Embryonic facial prominence (tissue), 1 donor: ENCODE measurements around the gene TRIM16.
"Not testable (repeated sequence)": the region's sequence is repeated elsewhere in the genome, so short reads cannot be mapped to it uniquely, and the experiment has no call there.

ENCODE experiments used
- DNase-seq: peaks from one replicate; pipeline ENCODE4 v3.0.0-alpha.2; 2016; ENCODE audit errors: extremely low spot score

Gene TRIM16

DNA sequence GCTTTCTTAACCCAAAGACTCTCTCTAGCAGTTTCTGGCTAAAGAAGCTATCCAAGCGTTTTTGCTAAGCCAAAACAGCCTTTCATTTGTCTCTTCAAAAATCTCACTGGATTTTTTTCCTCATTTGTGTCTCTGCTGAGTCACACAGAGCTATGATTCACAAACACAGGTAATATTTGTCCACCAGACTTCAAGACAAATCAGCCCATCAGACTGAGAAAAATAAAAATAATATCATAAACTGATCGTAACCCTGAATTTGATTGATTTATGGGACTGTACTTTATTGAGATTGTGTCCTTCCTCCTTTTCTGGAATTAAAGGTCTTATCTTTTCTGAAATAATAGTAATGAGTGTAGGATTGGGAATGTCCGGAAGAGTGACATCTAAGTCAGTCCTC lies 25.8 kb downstream of the TRIM16 start:
- no peak for DNase-seq

DNA sequence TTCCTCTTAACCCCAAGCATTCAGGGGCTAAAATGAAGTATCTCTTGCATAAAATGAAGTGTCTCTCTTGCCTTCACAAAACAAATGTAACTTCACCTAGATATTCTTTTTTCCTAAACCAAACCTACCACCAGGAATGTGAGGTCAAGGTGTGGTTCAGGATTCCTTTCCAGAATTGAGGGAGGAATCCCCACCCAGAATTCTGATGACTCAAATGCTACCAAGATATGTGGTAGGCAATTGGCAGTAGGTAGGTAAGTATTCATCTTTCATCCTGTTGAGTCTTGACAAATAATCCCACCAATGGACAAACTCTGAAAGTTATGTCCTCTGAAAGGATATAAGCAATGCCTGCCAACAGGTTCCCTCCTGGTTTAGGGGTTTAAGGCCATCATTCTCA lies 26.2 kb downstream of the TRIM16 start:
- DNase-seq, result no peak

GRCh38 chr17:15654886-15655561 lies 29.1 kb downstream of the TRIM16 start:
- DNase-seq, result no peak

GRCh38 chr17:15654401-15654800 lies 29.7 kb downstream of the TRIM16 start:
- DNase-seq, result not testable (repeated sequence)

DNA sequence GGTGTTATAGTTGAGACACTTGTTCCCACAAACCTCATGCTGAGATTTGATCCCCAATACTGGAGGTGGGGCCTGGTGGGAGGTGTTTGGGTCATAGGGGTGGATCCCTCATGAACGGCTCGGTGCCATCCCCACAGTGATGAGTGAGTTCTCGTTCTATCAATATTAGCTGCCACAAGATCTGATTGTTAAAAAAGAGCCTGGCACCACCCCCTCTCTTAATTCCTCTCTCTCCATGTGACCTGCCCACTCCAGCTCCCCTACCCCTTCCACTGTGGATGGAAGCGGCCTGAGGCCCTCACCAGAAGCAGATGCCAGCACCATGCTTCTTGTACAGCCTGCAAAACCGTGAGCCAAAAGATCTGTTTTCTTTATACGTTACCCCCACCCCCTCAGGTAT lies 31.2 kb downstream of the TRIM16 start:
- DNase-seq, result no peak

DNA sequence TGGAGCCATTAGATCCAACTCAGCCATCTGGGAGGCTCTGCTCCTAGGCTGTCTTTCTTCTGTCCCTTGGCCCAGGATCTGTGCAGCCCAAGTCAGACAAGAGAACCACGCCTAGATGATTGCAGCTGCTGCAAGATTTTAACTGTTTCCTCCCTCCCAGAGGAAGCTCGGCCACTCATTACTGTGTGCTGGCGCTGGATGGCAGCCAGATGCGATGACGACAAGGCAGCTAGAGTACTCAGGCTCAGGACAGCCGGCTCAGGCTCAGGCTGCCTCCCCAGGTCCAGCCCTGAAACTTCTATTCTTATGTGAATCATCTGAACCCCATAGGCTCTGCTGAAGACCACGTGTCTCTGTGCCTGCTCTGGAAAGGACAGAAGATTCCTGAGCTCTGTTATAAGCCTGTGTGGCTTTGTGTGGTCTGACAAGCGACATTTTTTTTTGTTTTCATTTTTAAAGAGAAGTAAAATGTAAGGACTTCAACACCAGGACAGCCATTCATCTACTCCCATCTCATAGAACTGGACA lies 32.5 kb downstream of the TRIM16 start:
- DNase-seq, result peak; percentile 82

GRCh38 chr17:15650741-15651582 lies 33.1 kb downstream of the TRIM16 start:
- no peak for DNase-seq

DNA sequence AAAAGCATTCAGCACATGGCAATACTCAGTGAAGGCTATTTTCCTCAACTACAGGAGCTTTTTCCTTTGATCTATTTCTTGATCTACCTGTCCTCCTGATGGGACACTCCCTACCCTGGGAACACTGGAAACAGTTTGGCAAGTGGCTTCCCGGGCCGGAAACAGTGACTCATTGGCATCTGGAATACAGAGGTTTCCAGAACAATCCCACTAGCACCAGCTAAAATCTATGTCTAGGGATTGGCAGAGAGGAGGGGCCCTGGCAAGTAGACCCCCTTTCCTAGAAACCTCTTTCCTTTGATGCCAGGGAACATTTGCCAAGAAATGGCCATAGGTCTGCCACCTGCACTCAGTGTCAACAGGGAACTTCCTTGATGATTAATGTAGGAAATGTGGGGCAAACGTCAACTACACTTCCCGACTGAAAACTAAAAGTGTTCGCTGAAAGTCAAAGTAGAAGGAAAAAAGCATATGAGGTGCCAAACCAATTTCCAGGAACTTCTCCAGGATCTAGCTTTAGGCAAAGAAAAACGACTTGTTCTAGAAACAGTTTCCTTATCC lies 34.2 kb downstream of the TRIM16 start:
- no peak for DNase-seq

DNA sequence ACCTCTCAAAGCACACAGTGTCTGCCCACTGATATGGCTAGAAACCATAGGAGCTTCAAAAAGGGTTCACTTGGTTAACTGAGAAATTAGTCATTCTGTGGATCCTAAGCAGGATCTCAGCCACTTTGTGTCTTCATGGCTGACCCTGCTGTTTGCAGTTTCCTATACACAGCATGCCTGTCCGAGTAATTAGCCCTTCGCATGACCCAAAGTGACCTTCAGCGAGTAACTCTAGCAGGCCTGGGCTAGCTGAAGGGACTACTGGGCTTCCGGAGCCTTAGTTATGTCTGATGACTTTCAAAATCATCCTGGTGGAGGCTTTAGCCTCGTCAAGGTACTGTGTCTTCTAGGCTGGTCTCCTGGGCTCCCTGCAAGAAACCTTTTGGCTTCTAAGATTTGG lies 35.7 kb downstream of the TRIM16 start:
- DNase-seq, result no peak

- DNase-seq, result not testable (repeated sequence)
Measured at GRCh38 chr17:15645942-15646312, 38.2 kb downstream of the TRIM16 start.

DNA sequence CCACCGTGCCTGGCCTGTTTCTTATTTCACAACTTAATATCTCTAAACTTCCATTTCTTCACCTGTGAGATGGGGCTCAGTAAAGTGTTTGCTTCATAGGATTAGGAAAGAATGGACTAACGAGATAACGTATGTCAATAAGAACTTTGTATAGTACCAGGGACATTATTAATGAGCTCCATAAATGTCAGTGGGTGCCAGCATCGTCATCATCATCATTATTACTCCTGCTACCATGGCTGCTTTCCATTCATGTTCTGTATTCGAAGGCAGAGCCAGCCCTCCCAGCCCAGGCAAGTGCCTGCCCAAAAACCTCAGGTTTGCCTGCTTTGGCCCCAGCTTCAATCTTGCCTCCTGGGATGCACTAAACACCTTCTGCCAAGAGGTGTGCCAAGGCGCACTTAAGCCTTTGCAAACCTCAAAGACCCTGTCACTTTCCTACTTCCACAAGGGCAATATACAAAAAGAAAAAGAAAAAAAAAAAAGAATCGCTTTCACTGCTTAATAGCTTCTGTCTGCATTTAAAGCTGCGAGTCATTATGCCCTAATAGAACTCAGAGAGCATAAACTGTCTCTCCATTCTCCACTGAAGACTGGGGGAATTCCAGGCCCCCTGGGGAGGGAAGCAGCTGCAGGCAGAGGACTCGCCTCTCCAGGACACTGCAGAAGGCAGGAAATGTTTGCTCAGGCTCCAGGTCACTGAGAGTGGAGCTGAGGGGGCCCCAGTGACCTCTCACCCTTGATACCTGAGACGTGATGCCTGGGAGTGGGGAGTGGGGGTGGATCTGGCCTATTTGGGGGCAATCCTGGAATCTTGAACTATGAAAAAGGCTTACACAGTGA lies 38.8 kb downstream of the TRIM16 start:
- DNase-seq, result not testable (repeated sequence)

DNA sequence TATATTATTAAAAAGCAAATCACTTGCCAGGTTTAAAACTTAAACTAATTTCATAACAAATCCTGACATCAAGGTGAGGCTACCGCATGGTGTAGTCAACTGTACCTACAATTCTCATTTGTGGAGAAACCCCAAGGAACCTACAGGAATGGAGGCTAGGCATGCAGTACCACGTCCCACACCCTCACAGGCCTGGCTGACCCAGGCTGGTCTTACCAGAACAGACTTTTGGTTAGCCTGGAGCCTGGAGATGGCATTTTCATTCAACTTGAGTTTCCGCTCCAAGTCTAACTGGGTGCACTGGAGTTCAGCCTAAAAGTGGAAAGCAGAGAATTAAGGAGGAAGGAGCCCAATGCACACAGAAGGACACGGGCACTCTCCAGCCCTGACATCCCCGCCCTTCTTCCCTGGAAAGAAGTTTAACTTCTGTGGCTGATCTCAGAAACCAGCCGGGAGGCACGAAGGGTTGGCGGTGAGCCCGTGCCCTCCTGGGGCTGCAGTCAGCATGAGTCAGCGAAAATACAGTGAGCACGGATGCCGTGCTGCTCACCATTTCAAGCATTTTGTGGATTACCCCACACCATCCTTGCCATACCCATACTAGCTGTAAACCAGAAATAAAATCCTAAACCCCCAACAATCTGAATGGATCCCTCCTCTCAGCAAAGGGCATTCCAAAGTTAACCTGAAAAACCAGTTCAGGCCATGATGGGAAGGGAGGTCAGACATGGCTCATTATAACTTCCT lies 41.4 kb downstream of the TRIM16 start:
- DNase-seq, result not testable (repeated sequence)

DNA sequence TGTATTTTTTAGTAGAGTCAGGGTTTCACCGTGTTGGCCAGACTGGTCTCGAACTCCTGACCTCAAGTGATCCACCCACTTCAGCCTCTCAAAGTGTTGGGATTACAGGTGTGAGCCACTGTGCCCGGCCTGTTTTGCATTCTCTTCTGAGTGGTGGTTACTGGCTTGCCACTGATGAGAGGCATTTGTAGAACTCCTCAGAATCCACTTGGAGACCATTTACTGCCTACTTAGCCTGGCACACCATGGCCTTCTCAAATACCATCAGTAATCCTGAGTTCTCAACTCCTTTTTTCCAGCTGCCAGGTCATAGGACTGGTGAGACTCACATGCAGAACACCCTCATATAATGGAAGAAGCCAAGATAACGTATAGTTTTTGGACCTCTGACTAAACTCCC lies 42.1 kb downstream of the TRIM16 start:
- not testable (repeated sequence) for DNase-seq

DNA sequence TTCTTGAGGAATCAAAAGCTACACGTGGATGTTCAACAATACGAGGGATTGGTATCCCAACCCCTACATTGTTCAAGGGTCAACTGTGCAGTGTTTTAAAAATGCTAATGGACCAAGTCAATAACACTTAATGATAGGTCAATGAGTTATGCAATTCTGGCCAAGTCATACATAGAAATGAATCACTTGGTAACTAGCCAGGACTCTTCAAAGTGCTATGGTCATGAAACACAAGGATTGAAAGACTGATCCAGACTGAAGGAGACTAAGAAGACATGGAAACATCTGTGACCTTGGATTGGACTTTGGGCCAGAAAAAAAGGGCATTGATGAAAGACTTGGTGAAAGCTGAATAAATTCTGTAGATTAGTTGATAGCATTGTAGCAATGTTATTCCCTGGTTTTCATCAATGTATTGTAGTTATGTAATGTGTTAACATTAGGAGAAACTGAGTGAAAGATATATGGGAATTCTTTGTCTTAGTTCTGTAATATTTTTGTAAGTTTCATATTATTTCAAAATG lies 53.1 kb downstream of the TRIM16 start:
- not testable (repeated sequence) for DNase-seq

- DNase-seq, result not testable (repeated sequence)
Measured at GRCh38 chr17:15629991-15630390, 54.1 kb downstream of the TRIM16 start.

GRCh38 chr17:15623661-15624209 lies 60.4 kb downstream of the TRIM16 start:
- not testable (repeated sequence) for DNase-seq

- not testable (repeated sequence) for DNase-seq
Measured at GRCh38 chr17:15623255-15623654, 60.9 kb downstream of the TRIM16 start.

GRCh38 chr17:15622124-15622523 lies 62.0 kb downstream of the TRIM16 start:
- DNase-seq, result not testable (repeated sequence)

- DNase-seq, result not testable (repeated sequence)
Measured at GRCh38 chr17:15619331-15620058, 64.6 kb downstream of the TRIM16 start, which contains the start of gene FBXW10B. TSS of gene FBXW10B (minus strand) at chr17:15619704. CDS start at chr17:15619512, 192 bp downstream.
